GM12878 (cell line): ENCODE data around the gene KLRF1. TPM values are rescaled to one million over a fixed set of nuclear protein-coding genes. Genes with fewer than 3 reads are reported as not detected.
A peak's percentile ranks its signal among the peaks of the same experiment; 100 is the strongest.

Source experiments
- ATAC-seq: fragments of 200-7000 bp; cut with Tn5 transposase; 3 replicates; pipeline ENCODE4 v1.9.1; 2020; ENCODE audit warnings: mild to moderate bottlenecking, moderate library complexity
- BruUV-seq: library from RNA; stranded (reverse); fragments of 400-500 nt; replicated peaks from 2 replicates; lab custom pipeline; 2021; lab: Mats Ljungman, UMichigan
- CTCF ChIA-PET: fragments of 300-600 bp; sonication (Branson Sonifier 250); formaldehyde crosslinking; extraction: SDS; loops from one replicate; lab custom pipeline; 2021; ENCODE audit warnings: inconsistent platforms; lab: Yijun Ruan, JAX
- POLR2A ChIA-PET: fragments of 350-600 bp; formaldehyde crosslinking; extraction: SDS; loops from one replicate; lab custom pipeline; 2021; ENCODE audit warnings: inconsistent platforms; lab: Charles Lee
- RAD21 ChIA-PET: fragments of 300-600 bp; sonication (Branson Sonifier 250); formaldehyde crosslinking; loops from one replicate; lab custom pipeline; 2023; ENCODE audit warnings: antibody characterized with exemption; ENCODE audit not compliant: unreplicated experiment; lab: Charles Lee
- SMC1A ChIA-PET: fragments of 300-600 bp; sonication (Branson Sonifier 250); formaldehyde crosslinking; loops from one replicate; lab custom pipeline; 2023; ENCODE audit not compliant: unreplicated experiment, uncharacterized antibody; lab: Charles Lee
- DNase-seq: peaks from one replicate; pipeline ENCODE4 v3.0.0-alpha.2; 2011; ENCODE audit warnings: low read depth, low spot score
- FAIRE-seq: peaks from 3 replicates; lab custom pipeline; 2011; peaks lifted over from hg19 to GRCh38; lab: Jason Lieb, UNC
- H2AFZ ChIP-seq: 2 replicates; pipeline ENCODE4 v1.6.0; 2011; ENCODE audit warnings: low read depth, low read length, control low read depth; ENCODE audit not compliant: control insufficient read depth
- H3K27ac ChIP-seq: 2 replicates; pipeline ENCODE4 v1.5.1; 2011; ENCODE audit warnings: control low read depth; ENCODE audit not compliant: control insufficient read depth, insufficient read depth
- H3K27me3 ChIP-seq, 2 experiments: replicated peaks in 1 of 2; 2 replicates each; pipeline versions ENCODE4 v1.6.0 to v1.6.1; 2011; ENCODE audit warnings: low read length in 1 of 2; ENCODE audit not compliant: control insufficient read depth in 2 of 2, insufficient read depth in 2 of 2
- H3K36me3 ChIP-seq, 2 experiments: 2 replicates each; pipeline ENCODE4 v1.5.1; 2011; ENCODE audit warnings: low read length in 1 of 2; ENCODE audit not compliant: control insufficient read depth in 2 of 2, insufficient read depth in 2 of 2
- H3K4me1 ChIP-seq: 2 replicates; pipeline ENCODE4 v1.6.1; 2011; ENCODE audit warnings: mild to moderate bottlenecking, low read length, moderate library complexity, mixed read lengths; ENCODE audit not compliant: control insufficient read depth, insufficient read depth
- H3K4me2 ChIP-seq: 2 replicates; pipeline ENCODE4 v1.6.0; 2011; ENCODE audit warnings: control low read depth; ENCODE audit not compliant: control insufficient read depth, insufficient read depth
- H3K4me3 ChIP-seq: fragments of 200-600 bp; sonication (generic); 2 replicates; pipeline ENCODE4 v1.5.1; 2016
- H3K79me2 ChIP-seq: 2 replicates; pipeline ENCODE4 v1.6.0; 2011; ENCODE audit warnings: low read length; ENCODE audit not compliant: control insufficient read depth, insufficient read depth
- H3K9ac ChIP-seq: 2 replicates; pipeline ENCODE4 v1.8.0; 2011; ENCODE audit warnings: low read length, control low read depth, mixed read lengths; ENCODE audit not compliant: control insufficient read depth, insufficient read depth
- H3K9me3 ChIP-seq: replicated peaks from 3 replicates; pipeline ENCODE4 v1.5.1; 2011; ENCODE audit warnings: mild to moderate bottlenecking, low read length; ENCODE audit not compliant: control insufficient read depth, insufficient read depth
- H4K20me1 ChIP-seq: 2 replicates; pipeline ENCODE4 v1.6.0; 2011; ENCODE audit not compliant: control insufficient read depth, insufficient read depth
- ATF3 ChIP-seq: IDR thresholded peaks from 2 replicates; pipeline ENCODE4 v1.6.1; 2011; ENCODE audit warnings: low read depth, mild to moderate bottlenecking, low read length, moderate library complexity, borderline replicate concordance; ENCODE audit errors: extremely low read depth
- BHLHE40 ChIP-seq, 2 experiments: fragments of 450-650 bp in 1 of 2; IDR thresholded peaks; 2 replicates each; pipeline ENCODE4 v1.6.1; 2011 to 2017; ENCODE audit warnings: low read depth in 2 of 2, borderline replicate concordance in 1 of 2, improper control_type of control experiment in 1 of 2, low read length in 1 of 2, mild to moderate bottlenecking in 1 of 2
- CREM ChIP-seq: IDR thresholded peaks from 2 replicates; pipeline ENCODE4 v1.6.1; 2014; ENCODE audit warnings: antibody characterized with exemption, low read depth
- EED ChIP-seq: sonication (generic); IDR thresholded peaks from 2 replicates; pipeline ENCODE4 v1.6.1; 2016; ENCODE audit warnings: antibody characterized with exemption, low read depth
- ETV6 ChIP-seq, 2 experiments: fragments of 450-650 bp in 1 of 2; IDR thresholded peaks in 1 of 2; conservative IDR thresholded peaks in 1 of 2; 2 replicates each; pipeline ENCODE4 v1.6.1; 2014; ENCODE audit warnings: antibody characterized with exemption in 1 of 2, borderline replicate concordance in 1 of 2, low read depth in 1 of 2, mild to moderate bottlenecking in 1 of 2, moderate library complexity in 1 of 2
- MEF2B ChIP-seq: fragments of 450-650 bp; IDR thresholded peaks from 2 replicates; pipeline ENCODE4 v1.6.1; 2018; ENCODE audit warnings: mild to moderate bottlenecking, moderate library complexity; ENCODE audit not compliant: partially characterized antibody, poor library complexity, severe bottlenecking
- MTA2 ChIP-seq: fragments of 450-650 bp; IDR thresholded peaks from 2 replicates; pipeline ENCODE4 v1.6.1; 2016; ENCODE audit warnings: low read depth, mild to moderate bottlenecking, moderate library complexity
- NFIC ChIP-seq: IDR thresholded peaks from 2 replicates; pipeline ENCODE4 v1.6.1; 2012; ENCODE audit warnings: low read depth, mild to moderate bottlenecking, inconsistent platforms, low read length, moderate library complexity
- RUNX3 ChIP-seq: IDR thresholded peaks from 2 replicates; pipeline ENCODE4 v1.6.1; 2012; ENCODE audit warnings: low read length, inconsistent platforms
- SMC3 ChIP-seq: IDR thresholded peaks from 2 replicates; pipeline ENCODE4 v1.6.1; 2011; ENCODE audit warnings: low read length, improper control_type of control experiment, borderline replicate concordance
- ZNF274 ChIP-seq: IDR thresholded peaks from one replicate; pipeline ENCODE4 v1.8.0; 2011; ENCODE audit not compliant: insufficient read length, insufficient read depth
- WGBS: methylation state at CpG from one replicate; pipeline ENCODE4 v1.1.6; 2016; ENCODE audit warnings: low lambda C conversion rate; ENCODE audit not compliant: insufficient replicate concordance, insufficient coverage; ENCODE audit errors: missing lambda C conversion rate; 5-methylcytosine and 5-hydroxymethylcytosine counted together
- in situ Hi-C: fragments of 300-500 bp; cut with MboI; formaldehyde crosslinking; loops from 9 replicates; pipeline ENCODE4 v1.14.3; 2018; ENCODE audit warnings: mixed read lengths
- intact Hi-C: fragments of 100-400 bp; cut with micrococcal nuclease; formaldehyde crosslinking; loops from one replicate; pipeline ENCODE4 v1.14.2; 2022; ENCODE audit not compliant: unreplicated experiment
- polyA plus RNA-seq, 11 experiments: library from polyadenylated mRNA; depleted of rRNA in 4 of 11; unstranded in 6 of 11; stranded (reverse) in 5 of 11; fragments of >200 nt; fragmentation: Nextera tagmentation in 4 of 11; fragmentation: Illumina TruSeq in 1 of 11; extraction: Ambion mirVana in 4 of 11; extraction: Trizol in 1 of 11; gene quantifications; 1 replicate in 1 of 11; 2 replicates in 10 of 11; pipeline versions ENCODE4 v1.2.1 to v1.2.3, GENCODE V29; 2011 to 2016; ENCODE audit warnings: inconsistent platforms in 2 of 11, missing spikeins in 2 of 11, low read depth in 1 of 11
- total RNA-seq, 4 experiments: library from RNA; depleted of rRNA in 3 of 4; stranded (reverse); fragments of >200 nt in 3 of 4; fragmentation: Illumina TruSeq in 1 of 4; extraction: Trizol in 1 of 4; gene quantifications; 2 replicates each; pipeline versions ENCODE4 v1.2.1 to v1.2.3, GENCODE V29; 2013 to 2021
- TF ChIP-seq, protein P1 (sequence below): fragments of 450-650 bp; IDR thresholded peaks from 2 replicates; pipeline ENCODE4 v1.6.1; 2016; ENCODE audit warnings: mild to moderate bottlenecking, moderate library complexity, borderline replicate concordance
- TF ChIP-seq, protein P2 (sequence below): IDR thresholded peaks from 2 replicates; pipeline ENCODE4 v1.6.1; 2012; ENCODE audit warnings: low read length, inconsistent platforms

The KLRF1 gene
- total and polyA plus RNA-seq, 10 of the 15 experiments (the other 5 are each of a cell fraction or from before 2014, with no cell fraction given) = 0.13 to 2.0 (median 0.18) TPM; not detected in 6

GRCh38 chr12:9792961-9793617 lies 34.2 kb upstream of the KLRF1 start (continued):
- TF ChIP-seq, protein P1, sequence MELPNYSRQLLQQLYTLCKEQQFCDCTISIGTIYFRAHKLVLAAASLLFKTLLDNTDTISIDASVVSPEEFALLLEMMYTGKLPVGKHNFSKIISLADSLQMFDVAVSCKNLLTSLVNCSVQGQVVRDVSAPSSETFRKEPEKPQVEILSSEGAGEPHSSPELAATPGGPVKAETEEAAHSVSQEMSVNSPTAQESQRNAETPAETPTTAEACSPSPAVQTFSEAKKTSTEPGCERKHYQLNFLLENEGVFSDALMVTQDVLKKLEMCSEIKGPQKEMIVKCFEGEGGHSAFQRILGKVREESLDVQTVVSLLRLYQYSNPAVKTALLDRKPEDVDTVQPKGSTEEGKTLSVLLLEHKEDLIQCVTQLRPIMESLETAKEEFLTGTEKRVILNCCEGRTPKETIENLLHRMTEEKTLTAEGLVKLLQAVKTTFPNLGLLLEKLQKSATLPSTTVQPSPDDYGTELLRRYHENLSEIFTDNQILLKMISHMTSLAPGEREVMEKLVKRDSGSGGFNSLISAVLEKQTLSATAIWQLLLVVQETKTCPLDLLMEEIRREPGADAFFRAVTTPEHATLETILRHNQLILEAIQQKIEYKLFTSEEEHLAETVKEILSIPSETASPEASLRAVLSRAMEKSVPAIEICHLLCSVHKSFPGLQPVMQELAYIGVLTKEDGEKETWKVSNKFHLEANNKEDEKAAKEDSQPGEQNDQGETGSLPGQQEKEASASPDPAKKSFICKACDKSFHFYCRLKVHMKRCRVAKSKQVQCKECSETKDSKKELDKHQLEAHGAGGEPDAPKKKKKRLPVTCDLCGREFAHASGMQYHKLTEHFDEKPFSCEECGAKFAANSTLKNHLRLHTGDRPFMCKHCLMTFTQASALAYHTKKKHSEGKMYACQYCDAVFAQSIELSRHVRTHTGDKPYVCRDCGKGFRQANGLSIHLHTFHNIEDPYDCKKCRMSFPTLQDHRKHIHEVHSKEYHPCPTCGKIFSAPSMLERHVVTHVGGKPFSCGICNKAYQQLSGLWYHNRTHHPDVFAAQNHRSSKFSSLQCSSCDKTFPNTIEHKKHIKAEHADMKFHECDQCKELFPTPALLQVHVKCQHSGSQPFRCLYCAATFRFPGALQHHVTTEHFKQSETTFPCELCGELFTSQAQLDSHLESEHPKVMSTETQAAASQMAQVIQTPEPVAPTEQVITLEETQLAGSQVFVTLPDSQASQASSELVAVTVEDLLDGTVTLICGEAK = no peak
- TF ChIP-seq ATF3 = no peak
- TF ChIP-seq, all 136 proteins: peak for 0

DNA sequence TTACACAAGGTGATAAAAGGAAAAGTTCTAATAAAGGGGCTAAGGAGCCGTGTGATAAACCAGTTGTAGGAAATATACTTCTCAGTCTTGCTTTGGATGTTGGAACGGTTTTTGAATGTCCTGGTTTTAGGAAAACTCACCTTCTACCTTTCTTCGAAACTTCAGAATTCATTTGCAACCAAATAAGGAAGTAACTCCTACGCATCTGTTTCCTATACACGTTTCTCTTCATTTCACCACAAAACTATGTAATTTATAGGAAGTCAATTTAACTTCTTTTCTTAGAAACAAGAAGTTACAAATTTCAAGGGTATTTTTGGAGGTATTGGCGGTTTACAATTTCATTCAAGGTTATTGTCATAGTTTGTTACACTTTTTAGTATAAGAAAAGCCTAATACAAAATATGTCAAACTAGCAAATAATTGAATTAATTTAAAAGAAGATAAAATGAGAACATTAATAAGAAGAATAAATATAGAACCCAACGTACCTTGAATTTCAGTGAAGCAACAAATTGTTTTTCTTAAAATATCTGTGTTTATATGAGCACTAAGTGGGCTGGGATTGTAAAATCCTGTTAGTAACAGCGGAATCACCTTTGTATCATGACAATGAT lies 33.4 kb upstream of the KLRF1 start:
- SMC1A ChIA-PET = interaction anchor here (0.7 to 12.4 kb wide), 3 partner anchors 14 to 42 kb away, joined by 3 to 814 read pairs (median 68); partner anchors contain the start of gene CD69
- Histone ChIP-seq H3K27me3 (no peaks in the 10 kb centered on the region), H3K79me2 (no peaks in the 10 kb centered on the region), H2AFZ (peak overlapping the region; percentile 54; the same call in 1 of the 2 replicates), H3K36me3 (no peaks in the 10 kb centered on the region)
- intact Hi-C loops = no loop called here
- TF ChIP-seq BHLHE40 (IDR thresholded peaks at IDR 0.05; ENCODE audit: borderline replicate concordance in 1 of 2, low read depth in 2 of 2, low read length in 1 of 2) (peak; percentile 38 to 47; a peak in 2 of 4 replicates), ETV6 (conservative IDR thresholded peaks at IDR 0.05 in 1 of 2, IDR thresholded peaks at IDR 0.05 in 1 of 2; ENCODE audit: borderline replicate concordance in 1 of 2, low read depth in 1 of 2) (peak in 1 of 2 experiments; percentile 71; a peak in 1 of 4 replicates), RUNX3 (peak; percentile 70; the same call in 1 of the 2 replicates), MTA2 (no peak), EED (no peak), ZNF274 (no peak), NFIC (peak; percentile 65; the same call in 1 of the 2 replicates), CREM (0 out of 2 replicates have a peak, but pooled peaks have one; percentile 19), SMC3 (no peak), MEF2B (peak; percentile 29)
- TF ChIP-seq, protein P2, sequence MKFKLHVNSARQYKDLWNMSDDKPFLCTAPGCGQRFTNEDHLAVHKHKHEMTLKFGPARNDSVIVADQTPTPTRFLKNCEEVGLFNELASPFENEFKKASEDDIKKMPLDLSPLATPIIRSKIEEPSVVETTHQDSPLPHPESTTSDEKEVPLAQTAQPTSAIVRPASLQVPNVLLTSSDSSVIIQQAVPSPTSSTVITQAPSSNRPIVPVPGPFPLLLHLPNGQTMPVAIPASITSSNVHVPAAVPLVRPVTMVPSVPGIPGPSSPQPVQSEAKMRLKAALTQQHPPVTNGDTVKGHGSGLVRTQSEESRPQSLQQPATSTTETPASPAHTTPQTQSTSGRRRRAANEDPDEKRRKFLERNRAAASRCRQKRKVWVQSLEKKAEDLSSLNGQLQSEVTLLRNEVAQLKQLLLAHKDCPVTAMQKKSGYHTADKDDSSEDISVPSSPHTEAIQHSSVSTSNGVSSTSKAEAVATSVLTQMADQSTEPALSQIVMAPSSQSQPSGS = peak; percentile 28; the same call in 1 of the 2 replicates
- TF ChIP-seq, all 136 proteins: peak for 7
- Histone ChIP-seq H3K9ac (no peak overlapping the region), H3K27ac (no peak overlapping the region), H3K9me3 (no peaks in the 10 kb centered on the region; the same call in 1 of the 3 replicates), H4K20me1 (no peaks in the 10 kb centered on the region), H3K4me2 (peak overlapping the region; percentile 53), H3K4me3 (no peak overlapping the region; the same call in 1 of the 2 replicates), H3K4me1 (peaks cover 10% of the 10 kb centered on the region; the same call in 1 of the 2 replicates)
- WGBS = 16% methylated on average over 8 of the region's 8 CpGs
- ChIA-PET POLR2A (interaction anchor here (2.5 kb wide), 1 partner anchor 43 kb away, joined by 10 read pairs; no protein-coding TSS in a partner anchor), RAD21 (interaction anchor here (0.9 to 7.3 kb wide), 4 partner anchors 25 to 132 kb away, joined by 3 to 577 read pairs (median 32); partner anchors contain the start of gene CD69), CTCF (interaction anchor here (1.0 to 10.7 kb wide), 5 partner anchors 9 to 51 kb away, joined by 4 to 835 read pairs (median 6); partner anchors contain the start of gene CD69)
- in situ Hi-C loops = no loop called here
- BruUV-seq = no TSS peak
- no peak for DNase-seq
- no peak for FAIRE-seq
- no peak for ATAC-seq
